ENCODE data around the gene ZC2HC1B. TPM values are rescaled to one million over a fixed set of nuclear protein-coding genes. Genes with fewer than 3 reads are reported as not detected.

ZC2HC1B gene
- total RNA-seq, 1 experiment from 2014 or later: not detected

GRCh38 chr6:143936347-143936746, 72.1 kb downstream of the ZC2HC1B start:
- no CpG with 5 or more reads among the region's 3 CpGs for WGBS (ENCODE audit: extremely low coverage, insufficient read length, low lambda C conversion rate)
- Histone ChIP-seq H3K23me2 (ENCODE audit: insufficient read length, low read depth, low read length, poor library complexity, severe bottlenecking) (no peaks in the 10 kb centered on the region), H3K4ac (ENCODE audit: low read depth, low read length) (no peak overlapping the region), H3K18ac (ENCODE audit: insufficient read length, low read depth, low read length) (no peak overlapping the region), H4K5ac (ENCODE audit: insufficient read length, low read depth, low read length) (no peak overlapping the region), H3K56ac (ENCODE audit: insufficient read length, low read depth, low read length) (no peak overlapping the region), H4K20me1 (ENCODE audit: control insufficient read depth, insufficient read depth, insufficient read length) (no peaks in the 10 kb centered on the region), H2AK5ac (ENCODE audit: insufficient read length, low read length) (no peak overlapping the region), H3T11ph (ENCODE audit: low read length) (no peak overlapping the region), H2AFZ (ENCODE audit: low read length) (no peak overlapping the region), H2BK15ac (ENCODE audit: low read depth, low read length) (no peak overlapping the region), H3K4me2 (ENCODE audit: insufficient read depth, insufficient read length, low read length) (no peak overlapping the region), H3K79me1 (ENCODE audit: insufficient read depth, low read depth, low read length, poor library complexity, severe bottlenecking) (no peaks in the 10 kb centered on the region), H4K8ac (replicated peaks; ENCODE audit: insufficient read length, low read depth, low read length) (no peak overlapping the region), H2BK12ac (ENCODE audit: insufficient read length, low read depth, low read length) (no peak overlapping the region), H3K27me3 (ENCODE audit: insufficient read depth, low read length) (no peaks in the 10 kb centered on the region), H2BK120ac (ENCODE audit: low read depth, low read length, poor library complexity, severe bottlenecking) (no peak overlapping the region), H3K27ac (ENCODE audit: insufficient read length, low read depth, low read length) (no peak overlapping the region), H3K9me3 (ENCODE audit: control insufficient read depth, low read depth, low read length) (no peaks in the 10 kb centered on the region), H3K23ac (ENCODE audit: insufficient read length, low read depth, low read length) (no peak overlapping the region), H3K79me2 (ENCODE audit: insufficient read depth, low read length) (no peaks in the 10 kb centered on the region), H2BK5ac (ENCODE audit: insufficient read length, low read length) (no peak overlapping the region), H2BK20ac (ENCODE audit: low read depth, low read length, poor library complexity, severe bottlenecking) (no peak overlapping the region), H3K9ac (ENCODE audit: extremely low read depth, insufficient read length, low read length) (no peak overlapping the region), H3K4me1 (ENCODE audit: insufficient read depth, low read length) (peaks cover 7% of the 10 kb centered on the region; the same call in 1 of the 2 replicates), H4K91ac (ENCODE audit: insufficient read length, low read depth, low read length) (no peak overlapping the region), H3K14ac (ENCODE audit: insufficient read depth, low read length) (no peak overlapping the region)
- DNase-seq: no peak
- no peak for TF ChIP-seq CTCF (conservative IDR thresholded peaks at IDR 0.05)
- peaks cover 6% of the 10 kb centered on the region for H3K27me3 Mint-ChIP-seq (ENCODE audit: low read depth)
- peaks cover 7 to 17% (median 8%) of the 10 kb centered on the region in 3 experiments for H3K36me3 Mint-ChIP-seq (ENCODE audit: insufficient read depth in 1 of 3, low read depth in 3 of 3)
- peaks cover 49 to 62% of the 10 kb centered on the region in 2 experiments for H3K4me1 Mint-ChIP-seq
- peaks cover 12 to 17% of the 10 kb centered on the region in 2 experiments for H3K9me3 Mint-ChIP-seq
- no peak overlapping the region for H3K4me3 Mint-ChIP-seq
- H3K27ac Mint-ChIP-seq: no peak overlapping the region
